HCT116 (cell line): Measurements from ENCODE around the gene SPAG8. TPM values are rescaled to one million over a fixed set of nuclear protein-coding genes. Genes with fewer than 3 reads are reported as not detected.

Experiments
- ATAC-seq: fragments of 200-7000 bp; cut with Tn5 transposase; 2 replicates; pipeline ENCODE4 v1.9.1; 2020; ENCODE audit warnings: mild to moderate bottlenecking, moderate library complexity
- BruUV-seq: library from RNA; stranded (reverse); fragments of 400-500 nt; replicated peaks from 2 replicates; lab custom pipeline; 2021; lab: Mats Ljungman, UMichigan
- CTCF ChIA-PET: fragments of 300-600 bp; sonication (Branson Sonifier 250); formaldehyde crosslinking; loops from one replicate; lab custom pipeline; 2021; ENCODE audit warnings: antibody characterized with exemption; lab: Charles Lee
- POLR2A ChIA-PET: fragments of 300-600, 350-600 bp; sonication (Branson Sonifier 250); formaldehyde crosslinking; loops from one replicate; lab custom pipeline; 2021; ENCODE audit warnings: antibody characterized with exemption; lab: Charles Lee
- RAD21 ChIA-PET, 2 experiments: fragments of 300-600 bp; sonication (Branson Sonifier 250); formaldehyde crosslinking; loops; one replicate each; lab custom pipeline; 2023; ENCODE audit warnings: low total read pairs in 2 of 2; ENCODE audit not compliant: uncharacterized antibody in 2 of 2, unreplicated experiment in 2 of 2, low non-redundant PET in 1 of 2; lab: Charles Lee
- DNase-seq: peaks from one replicate; pipeline ENCODE4 v3.0.0-alpha.2; 2010; ENCODE audit warnings: low read depth, low spot score
- H2AFZ ChIP-seq: fragments of 200-600 bp; shearing (Covaris generic), sonication (generic); 2 replicates; pipeline ENCODE4 v1.6.1; 2017; ENCODE audit warnings: low read depth, mixed run types, mixed read lengths, antibody characterized with exemption, low read length; ENCODE audit not compliant: poor library complexity, severe bottlenecking
- H3K27ac ChIP-seq: 2 replicates; pipeline ENCODE4 v1.5.1; 2012; ENCODE audit warnings: low read depth, low read length
- H3K27me3 ChIP-seq: fragments of 200-600 bp; sonication (generic); 2 replicates; pipeline ENCODE4 v1.6.1; 2016; ENCODE audit warnings: mixed run types, low read length, mixed read lengths; ENCODE audit not compliant: insufficient read depth
- H3K36me3 ChIP-seq, 2 experiments: fragments of 200-500 bp in 1 of 2; fragments of 200-600 bp in 1 of 2; sonication (Bioruptor generic) in 1 of 2; sonication (generic) in 1 of 2; 2 replicates each; pipeline versions ENCODE4 v1.5.1 to v1.6.1; 2014 to 2016; ENCODE audit warnings: low read length in 2 of 2, inconsistent platforms in 1 of 2, mixed read lengths in 1 of 2, mixed run types in 1 of 2; ENCODE audit not compliant: insufficient read depth in 2 of 2, control insufficient read depth in 1 of 2
- H3K4me1 ChIP-seq, 2 experiments: fragments of 200-600 bp in 1 of 2; sonication (generic) in 1 of 2; 2 replicates each; pipeline versions ENCODE4 v1.5.1 to v1.6.1; 2012 to 2017; ENCODE audit warnings: low read length in 2 of 2, inconsistent platforms in 1 of 2, mild to moderate bottlenecking in 1 of 2, mixed read lengths in 1 of 2, mixed run types in 1 of 2, moderate library complexity in 1 of 2; ENCODE audit not compliant: insufficient read depth in 2 of 2, control insufficient read depth in 1 of 2
- H3K4me2 ChIP-seq: fragments of 200-600 bp; sonication (generic); 2 replicates; pipeline ENCODE4 v1.6.1; 2017; ENCODE audit warnings: mixed run types, low read length, mixed read lengths
- H3K4me3 ChIP-seq, 2 experiments: fragments of 200-600 bp in 1 of 2; sonication (generic) in 1 of 2; replicated peaks in 1 of 2; 2 replicates each; pipeline ENCODE4 v1.5.1; 2011 to 2016; ENCODE audit warnings: low read length in 2 of 2, control low read depth in 1 of 2, low read depth in 1 of 2, mild to moderate bottlenecking in 1 of 2, mixed read lengths in 1 of 2, mixed run types in 1 of 2
- H3K79me2 ChIP-seq: fragments of 200-600 bp; sonication (generic); 2 replicates; pipeline ENCODE4 v1.6.1; 2017; ENCODE audit warnings: mild to moderate bottlenecking, mixed run types, low read length, moderate library complexity, mixed read lengths; ENCODE audit not compliant: insufficient read depth
- H3K9ac ChIP-seq: fragments of 200-600 bp; sonication (generic); 2 replicates; pipeline ENCODE4 v1.6.1; 2016; ENCODE audit warnings: low read length, mixed read lengths
- H3K9me2 ChIP-seq: fragments of 200-600 bp; sonication (generic), shearing (Covaris generic); 2 replicates; pipeline ENCODE4 v1.6.1; 2017; ENCODE audit warnings: mixed run types, mild to moderate bottlenecking, moderate library complexity; ENCODE audit not compliant: insufficient read depth
- H3K9me3 ChIP-seq, 2 experiments: fragments of 200-500 bp in 1 of 2; fragments of 200-600 bp in 1 of 2; sonication (Bioruptor generic) in 1 of 2; sonication (generic) in 1 of 2; 2 replicates each; pipeline ENCODE4 v1.6.1; 2014 to 2017; ENCODE audit warnings: low read length in 2 of 2, mixed read lengths in 2 of 2, inconsistent platforms in 1 of 2, low read depth in 1 of 2, mild to moderate bottlenecking in 1 of 2, mixed run types in 1 of 2, moderate library complexity in 1 of 2; ENCODE audit not compliant: control insufficient read depth in 1 of 2, insufficient read depth in 1 of 2
- H4K20me1 ChIP-seq: fragments of 200-600 bp; sonication (generic), shearing (Covaris generic); 2 replicates; pipeline ENCODE4 v1.6.1; 2017; ENCODE audit warnings: mixed run types, mild to moderate bottlenecking, moderate library complexity; ENCODE audit not compliant: insufficient read depth
- CBX3 ChIP-seq: IDR thresholded peaks from 2 replicates; pipeline ENCODE4 v1.6.1; 2012; ENCODE audit warnings: low read depth
- CEBPB ChIP-seq: IDR thresholded peaks from 2 replicates; pipeline ENCODE4 v1.6.1; 2012; ENCODE audit warnings: low read depth
- ELF1 ChIP-seq: IDR thresholded peaks from 2 replicates; pipeline ENCODE4 v1.6.1; 2012; ENCODE audit warnings: low read depth, borderline replicate concordance
- EZH2 ChIP-seq: fragments of 200-600 bp; sonication (generic); IDR thresholded peaks from 2 replicates; pipeline ENCODE4 v1.6.1; 2017; ENCODE audit warnings: antibody characterized with exemption, mixed run types
- EZH2phosphoT487 ChIP-seq: fragments of 200-600 bp; IDR thresholded peaks from 2 replicates; pipeline ENCODE4 v1.6.1; 2018; ENCODE audit warnings: antibody characterized with exemption, borderline replicate concordance
- FOSL1 ChIP-seq: IDR thresholded peaks from 2 replicates; pipeline ENCODE4 v1.6.1; 2012; ENCODE audit warnings: low read depth
- JUND ChIP-seq: IDR thresholded peaks from 2 replicates; pipeline ENCODE4 v1.6.1; 2012
- POLR2A ChIP-seq: IDR thresholded peaks from 2 replicates; pipeline ENCODE4 v1.7.0; 2011; ENCODE audit warnings: borderline replicate concordance; ENCODE audit not compliant: insufficient read depth, insufficient read length; ENCODE audit errors: extremely low read depth
- TCF7L2 ChIP-seq: IDR thresholded peaks from 2 replicates; pipeline ENCODE4 v1.7.0; 2011; ENCODE audit warnings: borderline replicate concordance, inconsistent platforms; ENCODE audit not compliant: insufficient read depth, insufficient read length; ENCODE audit errors: extremely low read depth
- YY1 ChIP-seq: IDR thresholded peaks from 2 replicates; pipeline ENCODE4 v1.6.1; 2011; ENCODE audit warnings: low read length, low read depth, moderate library complexity, mild to moderate bottlenecking; ENCODE audit not compliant: insufficient replicate concordance; ENCODE audit errors: extremely low read depth
- ZNF274 ChIP-seq: fragments of 200-500 bp; sonication (Bioruptor generic); IDR thresholded peaks from 2 replicates; pipeline ENCODE4 v1.6.1; 2014; ENCODE audit warnings: mild to moderate bottlenecking, low read depth, low read length, inconsistent platforms
- intact Hi-C: fragments of 100-400 bp; cut with micrococcal nuclease; formaldehyde crosslinking; loops from 2 replicates; pipeline ENCODE4 v1.10.0; 2022
- total RNA-seq: library from RNA; stranded (reverse); gene quantifications from one replicate; pipeline ENCODE4 v1.2.1, GENCODE V29; 2021; ENCODE audit not compliant: unreplicated experiment
- TF ChIP-seq, protein P1 (sequence below): IDR thresholded peaks from 2 replicates; pipeline ENCODE4 v1.6.1; 2012; ENCODE audit warnings: low read depth
- TF ChIP-seq, protein P2 (sequence below), 3 experiments: fragments of 200-600 bp in 1 of 3; sonication (generic) in 1 of 3; IDR thresholded peaks in 2 of 3; conservative IDR thresholded peaks in 1 of 3; 2 replicates each; pipeline ENCODE4 v1.5.1; 2012 to 2017; ENCODE audit warnings: low read depth in 2 of 3, low read length in 2 of 3, antibody characterized with exemption in 1 of 3, borderline replicate concordance in 1 of 3, control low read depth in 1 of 3, mild to moderate bottlenecking in 1 of 3, mixed read lengths in 1 of 3, mixed run types in 1 of 3, moderate library complexity in 1 of 3; ENCODE audit not compliant: insufficient read depth in 1 of 3
- TF ChIP-seq, protein P3 (sequence below): IDR thresholded peaks from 2 replicates; pipeline ENCODE4 v1.6.1; 2012

Gene SPAG8
- total RNA-seq, 1 experiment from 2014 or later: 0.39 TPM

DNA sequence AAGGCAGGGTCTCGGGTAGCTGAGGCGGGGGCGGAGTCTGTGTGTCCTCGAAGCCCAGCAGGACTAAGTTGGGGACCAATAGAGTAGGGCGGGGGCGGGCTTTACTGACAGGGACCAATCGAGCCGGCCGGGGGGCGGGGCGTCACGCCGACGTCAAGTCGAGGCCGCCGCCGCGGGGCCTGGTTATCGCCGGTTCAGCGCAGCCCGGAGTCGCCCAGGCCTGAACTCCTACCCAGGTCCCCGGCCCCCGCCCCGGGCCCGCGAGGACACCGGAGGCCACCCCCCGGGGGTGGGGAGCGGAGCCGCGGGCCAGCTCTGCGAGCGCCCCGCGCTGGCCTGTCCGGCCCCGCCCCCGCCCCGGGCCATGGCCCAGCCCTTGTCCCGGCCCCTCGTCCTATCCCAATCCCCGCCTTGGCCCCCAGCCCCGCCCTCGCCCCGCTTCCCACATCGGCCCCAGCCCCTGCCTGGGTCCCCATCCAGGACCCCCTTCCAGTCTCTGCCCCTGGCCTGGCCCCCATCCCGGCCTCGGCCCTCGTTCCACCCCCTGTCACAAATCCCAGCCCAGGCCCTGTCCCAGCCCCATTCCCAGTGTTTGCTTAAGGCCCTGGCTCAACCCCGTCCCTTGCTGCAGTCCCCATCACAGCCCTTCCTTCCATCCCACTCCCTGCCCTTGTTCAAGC lies 17.2 kb upstream of the SPAG8 start, which contains the start of gene TMEM8B (continued):
- no peak for TF ChIP-seq CEBPB
- no peak for TF ChIP-seq EZH2phosphoT487
- TF ChIP-seq POLR2A: no peak
- no peak for TF ChIP-seq ZNF274
- TF ChIP-seq JUND: no peak
- TF ChIP-seq ELF1: no peak
- TF ChIP-seq, protein P1, sequence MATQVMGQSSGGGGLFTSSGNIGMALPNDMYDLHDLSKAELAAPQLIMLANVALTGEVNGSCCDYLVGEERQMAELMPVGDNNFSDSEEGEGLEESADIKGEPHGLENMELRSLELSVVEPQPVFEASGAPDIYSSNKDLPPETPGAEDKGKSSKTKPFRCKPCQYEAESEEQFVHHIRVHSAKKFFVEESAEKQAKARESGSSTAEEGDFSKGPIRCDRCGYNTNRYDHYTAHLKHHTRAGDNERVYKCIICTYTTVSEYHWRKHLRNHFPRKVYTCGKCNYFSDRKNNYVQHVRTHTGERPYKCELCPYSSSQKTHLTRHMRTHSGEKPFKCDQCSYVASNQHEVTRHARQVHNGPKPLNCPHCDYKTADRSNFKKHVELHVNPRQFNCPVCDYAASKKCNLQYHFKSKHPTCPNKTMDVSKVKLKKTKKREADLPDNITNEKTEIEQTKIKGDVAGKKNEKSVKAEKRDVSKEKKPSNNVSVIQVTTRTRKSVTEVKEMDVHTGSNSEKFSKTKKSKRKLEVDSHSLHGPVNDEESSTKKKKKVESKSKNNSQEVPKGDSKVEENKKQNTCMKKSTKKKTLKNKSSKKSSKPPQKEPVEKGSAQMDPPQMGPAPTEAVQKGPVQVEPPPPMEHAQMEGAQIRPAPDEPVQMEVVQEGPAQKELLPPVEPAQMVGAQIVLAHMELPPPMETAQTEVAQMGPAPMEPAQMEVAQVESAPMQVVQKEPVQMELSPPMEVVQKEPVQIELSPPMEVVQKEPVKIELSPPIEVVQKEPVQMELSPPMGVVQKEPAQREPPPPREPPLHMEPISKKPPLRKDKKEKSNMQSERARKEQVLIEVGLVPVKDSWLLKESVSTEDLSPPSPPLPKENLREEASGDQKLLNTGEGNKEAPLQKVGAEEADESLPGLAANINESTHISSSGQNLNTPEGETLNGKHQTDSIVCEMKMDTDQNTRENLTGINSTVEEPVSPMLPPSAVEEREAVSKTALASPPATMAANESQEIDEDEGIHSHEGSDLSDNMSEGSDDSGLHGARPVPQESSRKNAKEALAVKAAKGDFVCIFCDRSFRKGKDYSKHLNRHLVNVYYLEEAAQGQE: no peak

DNA sequence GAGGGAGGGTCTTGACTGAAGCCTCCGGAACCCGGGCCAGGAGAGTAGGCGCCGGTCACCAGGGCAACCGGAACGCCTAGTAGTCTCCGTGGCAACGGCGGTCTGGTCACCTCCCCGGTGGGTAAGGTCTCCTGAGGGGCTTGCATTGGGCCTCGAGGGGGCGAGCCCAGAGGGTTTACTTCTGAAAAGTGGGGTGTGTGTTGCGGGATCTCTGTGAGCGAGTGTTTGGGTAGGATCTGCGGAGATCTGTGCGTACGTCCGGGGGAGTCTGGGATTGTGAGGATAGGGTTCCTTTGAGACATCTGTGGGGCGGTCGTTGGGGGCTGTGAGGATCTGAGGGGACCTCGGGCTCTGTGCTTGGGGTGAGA lies 16.6 kb upstream of the SPAG8 start, which contains the start of gene FAM221B:
Gene FAM221B (minus strand): TSS at position 17 of the 368 bp plus-strand sequence. CDS start 2,571 bp downstream, outside the sequence.
- RAD21 ChIA-PET: no interaction called here
- Histone ChIP-seq H3K36me3 (no peaks in the 10 kb centered on the region), H3K9me2 (no peaks in the 10 kb centered on the region), H3K79me2 (no peaks in the 10 kb centered on the region), H3K27me3 (no peaks in the 10 kb centered on the region), H2AFZ (peak within 1 kb of the TSS; percentile 56), H4K20me1 (no peaks in the 10 kb centered on the region), H3K4me2 (peak within 1 kb of the TSS; percentile 94), H3K4me1 (peaks cover 3 to 26% of the 10 kb centered on the region in 2 experiments; a peak in 3 of 4 replicates), H3K9me3 (no peaks in the 10 kb centered on the region), H3K27ac (peak within 1 kb of the TSS; percentile 40; the same call in 1 of the 2 replicates), H3K4me3 (peak within 1 kb of the TSS; percentile 61 to 70), H3K9ac (peak within 1 kb of the TSS; percentile 67)
- intact Hi-C loops: no loop called here
- ATAC-seq (no peak), DNase-seq (no peak)
- no TSS peak for BruUV-seq
- CTCF ChIA-PET: interaction anchor here (1.0 to 1.1 kb wide), 2 partner anchors 54 to 117 kb away, joined by 3 to 8 read pairs; no protein-coding TSS in a partner anchor
- POLR2A ChIA-PET: no interaction called here
- TF ChIP-seq CBX3 (no peak), TCF7L2 (no peak), YY1 (no peak), POLR2A (no peak), ZNF274 (no peak), EZH2 (no peak), FOSL1 (no peak), CEBPB (no peak)
- TF ChIP-seq, protein P2, sequence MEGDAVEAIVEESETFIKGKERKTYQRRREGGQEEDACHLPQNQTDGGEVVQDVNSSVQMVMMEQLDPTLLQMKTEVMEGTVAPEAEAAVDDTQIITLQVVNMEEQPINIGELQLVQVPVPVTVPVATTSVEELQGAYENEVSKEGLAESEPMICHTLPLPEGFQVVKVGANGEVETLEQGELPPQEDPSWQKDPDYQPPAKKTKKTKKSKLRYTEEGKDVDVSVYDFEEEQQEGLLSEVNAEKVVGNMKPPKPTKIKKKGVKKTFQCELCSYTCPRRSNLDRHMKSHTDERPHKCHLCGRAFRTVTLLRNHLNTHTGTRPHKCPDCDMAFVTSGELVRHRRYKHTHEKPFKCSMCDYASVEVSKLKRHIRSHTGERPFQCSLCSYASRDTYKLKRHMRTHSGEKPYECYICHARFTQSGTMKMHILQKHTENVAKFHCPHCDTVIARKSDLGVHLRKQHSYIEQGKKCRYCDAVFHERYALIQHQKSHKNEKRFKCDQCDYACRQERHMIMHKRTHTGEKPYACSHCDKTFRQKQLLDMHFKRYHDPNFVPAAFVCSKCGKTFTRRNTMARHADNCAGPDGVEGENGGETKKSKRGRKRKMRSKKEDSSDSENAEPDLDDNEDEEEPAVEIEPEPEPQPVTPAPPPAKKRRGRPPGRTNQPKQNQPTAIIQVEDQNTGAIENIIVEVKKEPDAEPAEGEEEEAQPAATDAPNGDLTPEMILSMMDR (IDR thresholded peaks at IDR 0.05 in 2 of 3, conservative IDR thresholded peaks at IDR 0.05 in 1 of 3; ENCODE audit: borderline replicate concordance in 1 of 3, insufficient read depth in 1 of 3, low read depth in 2 of 3, low read length in 2 of 3): no peak
- TF ChIP-seq, protein P1: no peak
- TF ChIP-seq, protein P3, sequence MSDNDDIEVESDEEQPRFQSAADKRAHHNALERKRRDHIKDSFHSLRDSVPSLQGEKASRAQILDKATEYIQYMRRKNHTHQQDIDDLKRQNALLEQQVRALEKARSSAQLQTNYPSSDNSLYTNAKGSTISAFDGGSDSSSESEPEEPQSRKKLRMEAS: no peak
